Erythroblast (primary cell): Measurements from ENCODE around the gene TOGARAM2.

ENCODE experiments used
- GATA1 ChIP-seq: IDR thresholded peaks from 2 replicates; pipeline ENCODE4 v1.6.1; 2011; ENCODE audit warnings: low read depth, mild to moderate bottlenecking, control low read depth, low read length, moderate library complexity
- POLR2A ChIP-seq: IDR thresholded peaks from 2 replicates; pipeline ENCODE4 v1.6.1; 2011; ENCODE audit warnings: mild to moderate bottlenecking, low read length

- TF ChIP-seq POLR2A (no peak), GATA1 (no peak)
Observed at GRCh38 chr2:29040552-29040951, 59.5 kb downstream of the TOGARAM2 start.
